MM.1S (cell line): Measurements from ENCODE around the gene EVA1A.

Experiments used
- DNase-seq: peaks from one replicate; pipeline ENCODE4 v3.0.0-alpha.2; 2015
- H2AFZ ChIP-seq: fragments of 300-600 bp; sonication (generic); 2 replicates; pipeline ENCODE4 v1.6.0; 2016; ENCODE audit warnings: antibody characterized with exemption, low read length
- H3F3A ChIP-seq: fragments of 300-600 bp; sonication (generic); 2 replicates; pipeline ENCODE4 v1.6.1; 2016; ENCODE audit warnings: mild to moderate bottlenecking, antibody characterized with exemption, low read length, moderate library complexity, mixed read lengths; ENCODE audit not compliant: insufficient read depth
- H3K27ac ChIP-seq: fragments of 300-600 bp; sonication (generic); 2 replicates; pipeline ENCODE4 v1.5.1; 2016; ENCODE audit warnings: mild to moderate bottlenecking, low read length
- H3K27me3 ChIP-seq: fragments of 300-600 bp; sonication (generic); replicated peaks from 2 replicates; pipeline ENCODE4 v1.6.0; 2016; ENCODE audit warnings: low read length; ENCODE audit not compliant: insufficient read depth
- H3K36me3 ChIP-seq: fragments of 300-600 bp; sonication (generic); replicated peaks from 2 replicates; pipeline ENCODE4 v1.6.1; 2016; ENCODE audit warnings: mild to moderate bottlenecking, low read length, mixed read lengths; ENCODE audit not compliant: insufficient read depth
- H3K4me1 ChIP-seq: fragments of 300-600 bp; sonication (generic); 2 replicates; pipeline ENCODE4 v1.6.1; 2016; ENCODE audit warnings: low read length, mixed read lengths
- H3K4me2 ChIP-seq: fragments of 300-600 bp; sonication (generic); 2 replicates; pipeline ENCODE4 v1.6.0; 2016; ENCODE audit warnings: low read depth, low read length
- H3K4me3 ChIP-seq: fragments of 300-600 bp; sonication (generic); 2 replicates; pipeline ENCODE4 v1.5.1; 2016; ENCODE audit warnings: low read length, mixed read lengths
- H3K79me2 ChIP-seq: fragments of 300-600 bp; sonication (generic); 2 replicates; pipeline ENCODE4 v1.6.1; 2016; ENCODE audit warnings: mixed run types, low read length, mixed read lengths
- H3K9ac ChIP-seq: fragments of 300-600 bp; sonication (generic); 2 replicates; pipeline ENCODE4 v1.6.1; 2016; ENCODE audit warnings: low read length, mixed read lengths
- H3K9me2 ChIP-seq: fragments of 300-600 bp; sonication (generic); replicated peaks from 2 replicates; pipeline ENCODE4 v1.6.1; 2016; ENCODE audit warnings: mild to moderate bottlenecking, low read length, mixed read lengths; ENCODE audit not compliant: insufficient read depth
- H3K9me3 ChIP-seq: fragments of 300-600 bp; sonication (generic); replicated peaks from 2 replicates; pipeline ENCODE4 v1.6.1; 2016; ENCODE audit warnings: mild to moderate bottlenecking, low read length, mixed read lengths; ENCODE audit not compliant: insufficient read depth
- H4K20me1 ChIP-seq: fragments of 300-600 bp; sonication (generic); 2 replicates; pipeline ENCODE4 v1.6.1; 2016; ENCODE audit warnings: mild to moderate bottlenecking, low read length, moderate library complexity, mixed read lengths; ENCODE audit not compliant: insufficient read depth
- CTCF ChIP-seq: fragments of 300-600 bp; sonication (generic); IDR thresholded peaks from 2 replicates; pipeline ENCODE4 v1.5.1; 2016; ENCODE audit warnings: antibody characterized with exemption, low read length, mixed read lengths
- EZH2 ChIP-seq: fragments of 300-600 bp; sonication (generic); optimal IDR thresholded peaks from 2 replicates; pipeline ENCODE3; 2017; ENCODE audit warnings: low read depth, mild to moderate bottlenecking, antibody characterized with exemption, low read length, mixed read lengths
- EZH2phosphoT487 ChIP-seq: fragments of 300-600 bp; sonication (generic); IDR thresholded peaks from 2 replicates; pipeline ENCODE4 v1.6.1; 2018; ENCODE audit warnings: antibody characterized with exemption, low read length

The EVA1A gene

DNA sequence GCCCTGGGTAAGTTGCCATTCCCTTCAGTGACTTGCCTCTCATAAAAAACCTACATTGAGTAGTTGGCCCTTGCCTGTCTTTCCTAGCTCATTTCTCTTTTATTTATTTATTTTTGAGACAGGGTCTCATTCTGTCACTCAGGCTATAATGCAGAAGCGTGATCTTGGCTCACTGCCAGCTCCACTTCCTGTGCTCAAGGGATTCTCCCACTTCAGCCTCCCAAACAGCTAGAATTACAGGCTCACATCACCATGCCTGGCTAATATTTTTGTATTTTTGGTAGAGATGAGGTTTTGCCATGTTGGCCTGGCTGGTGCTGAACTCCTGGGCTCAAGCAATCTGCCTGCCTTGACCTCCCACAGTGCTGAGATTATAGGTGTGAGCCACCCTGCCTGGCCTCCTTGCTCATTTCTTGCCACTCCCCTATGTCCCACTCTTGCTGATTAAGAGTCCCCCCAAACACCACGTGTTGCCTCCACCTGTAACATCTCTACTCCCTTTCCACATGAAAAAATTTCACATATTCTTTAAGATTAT, 12.6 kb downstream of the EVA1A start:
- DNase-seq, result no peak

DNA sequence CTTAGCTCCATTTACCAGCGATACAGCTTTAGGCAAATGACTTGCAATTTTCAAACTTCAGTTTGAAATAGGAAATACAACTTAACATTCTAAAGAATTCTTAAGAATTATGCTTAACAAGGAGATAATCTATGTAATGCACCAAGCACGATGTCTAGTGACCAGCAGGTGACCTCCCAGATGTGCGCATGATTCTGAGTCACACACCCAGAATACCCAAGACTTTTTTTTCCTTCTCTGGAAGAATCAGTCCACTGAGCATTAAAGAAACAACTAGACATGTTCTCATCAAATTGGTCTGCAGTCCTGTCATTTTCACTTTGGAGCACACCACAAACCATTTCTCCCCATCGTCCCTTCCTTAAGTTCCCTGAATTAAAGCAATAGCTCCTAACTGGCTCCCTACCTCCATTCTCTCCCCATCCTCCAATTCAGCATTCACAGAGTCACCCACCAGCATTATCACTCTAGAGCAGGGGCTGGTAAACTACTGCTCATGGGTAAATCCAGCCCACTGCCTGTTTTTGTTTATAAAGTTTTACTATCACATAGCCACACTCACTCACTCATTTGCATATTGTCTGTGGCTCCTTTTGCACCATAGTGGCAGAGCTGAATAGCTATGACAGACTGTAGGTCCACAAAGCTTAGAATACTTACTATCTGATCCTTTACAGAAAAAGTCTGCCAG, 13.2 kb downstream of the EVA1A start:
- Histone ChIP-seq H3K9me3 (no peaks in the 10 kb centered on the region), H3K9ac (no peak overlapping the region), H3F3A (no peaks in the 10 kb centered on the region), H3K27me3 (no peaks in the 10 kb centered on the region), H3K4me3 (no peak overlapping the region), H3K36me3 (no peaks in the 10 kb centered on the region), H2AFZ (no peak overlapping the region), H3K79me2 (no peaks in the 10 kb centered on the region), H3K9me2 (no peaks in the 10 kb centered on the region), H4K20me1 (no peaks in the 10 kb centered on the region), H3K27ac (no peak overlapping the region), H3K4me2 (no peak overlapping the region), H3K4me1 (no peaks in the 10 kb centered on the region)
- TF ChIP-seq CTCF (no peak), EZH2phosphoT487 (no peak), EZH2 (no peak)
- DNase-seq, result no peak

More for the DNA sequence above, 12.6 kb downstream of the EVA1A start:
- H3K4me2 ChIP-seq, result no peak overlapping the region
- H3K27me3 ChIP-seq, result no peaks in the 10 kb centered on the region
- H3K9ac ChIP-seq, result no peak overlapping the region
- H3K9me3 ChIP-seq, result no peaks in the 10 kb centered on the region
- no peak overlapping the region for H2AFZ ChIP-seq
- no peaks in the 10 kb centered on the region for H3K4me1 ChIP-seq
- no peaks in the 10 kb centered on the region for H3F3A ChIP-seq
- H4K20me1 ChIP-seq, result no peaks in the 10 kb centered on the region
- H3K79me2 ChIP-seq, result no peaks in the 10 kb centered on the region
- no peak overlapping the region for H3K27ac ChIP-seq
- no peak overlapping the region for H3K4me3 ChIP-seq
- no peaks in the 10 kb centered on the region for H3K9me2 ChIP-seq
- TF ChIP-seq CTCF (no peak), EZH2 (no peak), EZH2phosphoT487 (no peak)
- H3K36me3 ChIP-seq, result no peaks in the 10 kb centered on the region

DNA sequence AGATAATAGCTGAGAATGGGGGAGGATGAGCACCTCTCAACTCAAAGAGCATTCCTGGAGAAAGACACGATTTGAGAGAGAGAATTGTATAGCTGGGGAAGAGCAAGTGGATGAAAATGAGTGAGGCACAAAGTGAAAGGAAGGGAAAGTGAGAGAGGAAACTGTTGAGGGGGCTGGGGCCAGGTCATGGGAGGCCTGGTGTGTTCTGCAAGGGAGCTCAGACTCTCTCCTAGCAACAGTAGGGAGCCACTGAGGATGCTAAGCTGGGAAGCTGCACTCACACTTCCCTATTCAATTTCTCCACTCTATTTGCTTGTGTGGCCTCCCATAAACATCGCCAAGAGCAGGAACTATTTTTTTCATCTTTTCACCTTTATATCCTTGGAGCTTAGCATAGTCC, 14.8 kb downstream of the EVA1A start:
- H3K9me2 ChIP-seq, result no peaks in the 10 kb centered on the region
- no peaks in the 10 kb centered on the region for H3K4me1 ChIP-seq
- H3K4me2 ChIP-seq, result no peak overlapping the region
- no peak overlapping the region for H2AFZ ChIP-seq
- H3K36me3 ChIP-seq, result no peaks in the 10 kb centered on the region
- H3K9me3 ChIP-seq, result no peaks in the 10 kb centered on the region
- no peak for DNase-seq
- H3K27me3 ChIP-seq, result no peaks in the 10 kb centered on the region
- no peak overlapping the region for H3K27ac ChIP-seq
- no peaks in the 10 kb centered on the region for H4K20me1 ChIP-seq
- H3K9ac ChIP-seq, result no peak overlapping the region
- H3K4me3 ChIP-seq, result no peak overlapping the region
- TF ChIP-seq EZH2 (no peak), EZH2phosphoT487 (no peak), CTCF (no peak)
- no peaks in the 10 kb centered on the region for H3K79me2 ChIP-seq
- H3F3A ChIP-seq, result no peaks in the 10 kb centered on the region
